GM12872 (cell line): Measurements from ENCODE around the gene CBFA2T2.

Source experiments
- CTCF ChIP-seq: IDR thresholded peaks from 3 replicates; pipeline ENCODE4 v1.5.1; 2011; ENCODE audit warnings: low read depth, mild to moderate bottlenecking, low read length, moderate library complexity; ENCODE audit not compliant: insufficient read depth

The CBFA2T2 gene

GRCh38 chr20:33687993-33688937 lies 198.4 kb downstream of the CBFA2T2 start:
- TF ChIP-seq CTCF: no peak

- TF ChIP-seq CTCF: no peak
Observed at GRCh38 chr20:33688938-33689424, 199.1 kb downstream of the CBFA2T2 start.

GRCh38 chr20:33689493-33689892 lies 199.6 kb downstream of the CBFA2T2 start:
- no peak for TF ChIP-seq CTCF

GRCh38 chr20:33689973-33690372 lies 200.1 kb downstream of the CBFA2T2 start:
- TF ChIP-seq CTCF: no peak

- TF ChIP-seq CTCF: no peak
Observed at GRCh38 chr20:33693289-33693688, 203.4 kb downstream of the CBFA2T2 start.

- no peak for TF ChIP-seq CTCF
Observed at GRCh38 chr20:33693741-33694638, 204.1 kb downstream of the CBFA2T2 start.

GRCh38 chr20:33694639-33695012 lies 204.7 kb downstream of the CBFA2T2 start:
- TF ChIP-seq CTCF: no peak
